Stimulated activated CD4-positive, alpha-beta T cell treated with anti-CD3 and anti-CD28 coated beads, Interleukin-2, amount 100 ng/mL, for 48 hours (primary cell): ENCODE data around the gene KANTR.

Experiments used
- DNase-seq, 2 donors: peaks; one replicate each; pipeline ENCODE4 v3.0.0-alpha.2; 2020

The KANTR gene

GRCh38 chrX:53081925-53082772 is 11.8 kb upstream of the KANTR start, which contains the start of gene TSPYL2:
TSPYL2 (plus strand) TSS chrX:53082367; CDS start chrX:53082499, 132 bp downstream.
- peak; percentile 85 for DNase-seq

GRCh38 chrX:53082773-53083616 is 10.9 kb upstream of the KANTR start:
- DNase-seq: no peak

GRCh38 chrX:53084043-53084570 is 9.8 kb upstream of the KANTR start:
- DNase-seq: no peak

- no peak for DNase-seq
These were observed 9.1 kb upstream of the KANTR start for GRCh38 chrX:53084863-53085262.

- no peak for DNase-seq
These were observed 8.2 kb upstream of the KANTR start for GRCh38 chrX:53085661-53086229.

GRCh38 chrX:53086464-53086863 is 7.5 kb upstream of the KANTR start:
- no peak for DNase-seq

GRCh38 chrX:53087388-53087831 is 6.5 kb upstream of the KANTR start:
- DNase-seq: no peak

GRCh38 chrX:53088136-53088974 is 5.6 kb upstream of the KANTR start:
- peak; percentile 51 to 65 for DNase-seq

- peak in 1 of 2 donors; percentile 35 for DNase-seq
These were observed 4.6 kb upstream of the KANTR start for GRCh38 chrX:53089224-53089842.

GRCh38 chrX:53089925-53090324 is 4.0 kb upstream of the KANTR start:
- DNase-seq: no peak

- DNase-seq: no peak
These were observed 2.6 kb upstream of the KANTR start for GRCh38 chrX:53091354-53091753.

GRCh38 chrX:53093177-53093655 is 726 bp upstream of the KANTR start:
- peak; percentile 56 to 66 for DNase-seq

GRCh38 chrX:53094582-53094905 is 602 bp downstream of the KANTR start:
- DNase-seq: no peak

GRCh38 chrX:53095796-53096195 is 1.9 kb downstream of the KANTR start:
- DNase-seq: no peak

GRCh38 chrX:53114864-53115549 is 21.1 kb downstream of the KANTR start:
- DNase-seq: no peak

- DNase-seq: no peak
These were observed 21.6 kb downstream of the KANTR start for GRCh38 chrX:53115550-53115874.

GRCh38 chrX:53116101-53116500 is 22.2 kb downstream of the KANTR start:
- no peak for DNase-seq

GRCh38 chrX:53122013-53122412 is 28.1 kb downstream of the KANTR start:
- no peak for DNase-seq

- DNase-seq: no peak
These were observed 31.6 kb downstream of the KANTR start for GRCh38 chrX:53125506-53125905.

- DNase-seq: no peak
These were observed 32.4 kb downstream of the KANTR start for GRCh38 chrX:53126377-53126776.

- DNase-seq: no peak
These were observed 34.3 kb downstream of the KANTR start for GRCh38 chrX:53128097-53128749.
